Gastrocnemius medialis (tissue), 4 donors: ENCODE data around the gene ZBTB20.

Source experiments
- POLR2A ChIP-seq, 2 donors: fragments of 450-650 bp; IDR thresholded peaks; one replicate each; pipeline ENCODE4 v1.6.1; 2017; ENCODE audit warnings: antibody characterized with exemption in 2 of 2, mild to moderate bottlenecking in 2 of 2, moderate library complexity in 2 of 2
- TF ChIP-seq, protein P1 (sequence below), 5 experiments: fragments of 450-650 bp in 3 of 5; fragments of 200-600 bp in 2 of 5; sonication (generic) in 2 of 5; IDR thresholded peaks in 4 of 5; conservative IDR thresholded peaks in 1 of 5; 1 replicate in 4 of 5; 2 replicates in 1 of 5; pipeline ENCODE4 v1.5.1; 2016 to 2019; ENCODE audit warnings: antibody characterized with exemption in 5 of 5, mild to moderate bottlenecking in 3 of 5, moderate library complexity in 3 of 5

DNA sequence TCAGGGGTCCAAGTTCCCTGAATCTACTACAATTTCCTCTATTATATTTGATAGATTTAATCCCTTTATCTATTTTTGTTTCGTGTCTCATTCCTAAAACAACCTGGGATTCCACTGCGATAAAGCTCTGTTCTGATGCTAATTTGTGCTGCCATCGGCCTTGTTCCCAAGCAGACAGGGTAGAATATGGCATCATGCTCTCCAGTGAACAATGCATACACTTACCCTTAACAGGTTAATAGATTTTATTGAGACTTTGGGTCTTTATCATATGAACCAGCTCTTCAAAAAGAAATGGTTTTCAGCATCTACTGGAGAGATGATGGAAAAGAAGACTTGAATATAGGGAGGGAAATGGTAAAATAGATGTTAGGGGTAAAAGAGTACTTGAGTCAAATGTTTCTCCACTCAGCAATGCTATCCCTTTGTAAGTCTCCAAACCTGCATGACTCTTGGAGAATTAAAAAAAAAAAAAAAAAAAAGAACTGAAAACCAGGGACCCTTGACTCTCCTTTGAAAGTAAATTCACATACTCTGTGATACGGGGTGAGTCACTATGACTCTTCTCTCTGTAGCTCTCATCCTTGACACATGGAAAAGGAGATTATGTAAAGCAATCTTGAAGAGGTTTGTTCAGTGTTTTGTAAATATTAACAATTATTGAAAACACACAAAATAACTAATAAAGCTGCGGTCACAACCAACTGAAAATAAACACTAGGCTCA lies 268.8 kb downstream of the ZBTB20 start:
- TF ChIP-seq, protein P1, sequence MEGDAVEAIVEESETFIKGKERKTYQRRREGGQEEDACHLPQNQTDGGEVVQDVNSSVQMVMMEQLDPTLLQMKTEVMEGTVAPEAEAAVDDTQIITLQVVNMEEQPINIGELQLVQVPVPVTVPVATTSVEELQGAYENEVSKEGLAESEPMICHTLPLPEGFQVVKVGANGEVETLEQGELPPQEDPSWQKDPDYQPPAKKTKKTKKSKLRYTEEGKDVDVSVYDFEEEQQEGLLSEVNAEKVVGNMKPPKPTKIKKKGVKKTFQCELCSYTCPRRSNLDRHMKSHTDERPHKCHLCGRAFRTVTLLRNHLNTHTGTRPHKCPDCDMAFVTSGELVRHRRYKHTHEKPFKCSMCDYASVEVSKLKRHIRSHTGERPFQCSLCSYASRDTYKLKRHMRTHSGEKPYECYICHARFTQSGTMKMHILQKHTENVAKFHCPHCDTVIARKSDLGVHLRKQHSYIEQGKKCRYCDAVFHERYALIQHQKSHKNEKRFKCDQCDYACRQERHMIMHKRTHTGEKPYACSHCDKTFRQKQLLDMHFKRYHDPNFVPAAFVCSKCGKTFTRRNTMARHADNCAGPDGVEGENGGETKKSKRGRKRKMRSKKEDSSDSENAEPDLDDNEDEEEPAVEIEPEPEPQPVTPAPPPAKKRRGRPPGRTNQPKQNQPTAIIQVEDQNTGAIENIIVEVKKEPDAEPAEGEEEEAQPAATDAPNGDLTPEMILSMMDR (IDR thresholded peaks at IDR 0.05 in 4 of 5, conservative IDR thresholded peaks at IDR 0.05 in 1 of 5), result no peak
- no peak for TF ChIP-seq POLR2A (IDR thresholded peaks at IDR 0.05)
